ENCODE results near the gene GRAMD1B.

DNA sequence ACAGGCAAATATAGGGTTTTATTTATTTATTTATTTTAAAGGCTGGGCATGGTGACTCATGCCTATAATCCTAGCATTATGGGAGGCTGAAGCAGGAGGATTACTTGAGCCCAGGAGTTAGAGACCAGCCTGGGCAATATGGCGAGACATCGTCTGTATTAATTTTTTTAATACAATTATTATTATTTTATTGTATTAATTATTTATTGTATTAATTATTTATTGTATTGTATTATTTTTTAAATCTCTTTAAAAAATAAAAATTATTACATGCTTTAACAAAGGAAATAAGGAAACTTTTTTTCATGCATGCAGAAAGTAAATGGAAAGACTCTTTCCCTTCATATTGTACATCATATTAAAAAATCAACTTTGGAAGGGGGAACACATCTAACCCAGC, 220.8 kb downstream of the GRAMD1B start:
- TF ChIP-seq POLR2A (IDR thresholded peaks at IDR 0.05; ENCODE audit: low read depth) (no peak), CTCF (IDR thresholded peaks at IDR 0.05) (no peak)
